ENCODE data around the gene BEAN1. TPM values are rescaled to one million over a fixed set of nuclear protein-coding genes. Genes with fewer than 3 reads are reported as not detected.

Gene BEAN1
- total RNA-seq, 4 donors from 2014 or later, result not detected

DNA sequence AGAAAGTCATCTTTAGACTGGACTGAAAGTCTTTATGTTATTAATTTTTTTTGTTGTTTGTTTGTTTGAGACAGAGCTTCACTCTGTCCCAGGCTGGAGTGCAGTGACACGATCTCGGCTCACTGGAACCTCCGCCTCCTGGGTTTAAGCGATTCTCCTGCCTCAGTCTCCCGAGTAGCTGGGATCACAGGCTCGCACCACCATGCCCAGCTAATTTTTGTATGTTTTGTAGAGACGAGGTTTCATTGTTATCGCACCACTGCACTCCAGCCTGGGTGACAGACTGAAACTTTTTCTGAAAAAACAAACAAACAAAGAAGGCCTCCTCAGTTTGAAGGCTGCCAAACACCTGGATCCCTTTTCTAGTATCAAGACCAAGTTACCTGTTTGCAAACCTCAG is 4.7 kb downstream of the BEAN1 start:
- Histone ChIP-seq H3K4me1 (peaks cover 0 to 10% (median 5%) of the 10 kb centered on the region in 4 donors), H3K9me3 (no peaks in the 10 kb centered on the region), H3K27ac (no peak overlapping the region), H3K4me3 (no peak overlapping the region), H3K36me3 (no peaks in the 10 kb centered on the region), H3K27me3 (no peaks in the 10 kb centered on the region)
- no peak for DNase-seq
- TF ChIP-seq POLR2A (IDR thresholded peaks at IDR 0.05), result no peak
- no peak for TF ChIP-seq CTCF (IDR thresholded peaks at IDR 0.05)

DNA sequence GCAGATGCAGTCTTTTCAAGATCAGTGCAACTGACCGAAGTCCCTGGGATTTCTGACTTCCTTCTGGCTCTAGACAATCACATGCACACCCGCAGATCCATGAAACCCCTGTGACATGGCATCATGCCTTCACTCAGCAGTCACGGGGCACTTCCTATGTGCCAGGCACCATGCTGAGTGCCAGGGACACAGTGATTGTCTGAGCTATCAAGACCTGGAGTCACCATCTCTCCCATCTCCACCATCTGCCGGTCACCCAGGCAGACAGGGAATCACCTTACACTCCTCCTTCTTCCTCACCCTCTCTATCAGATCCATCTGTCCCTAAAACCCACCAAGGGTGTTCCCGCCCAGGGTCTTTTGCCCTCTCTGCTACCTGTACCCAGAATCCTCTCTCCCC is 5.3 kb downstream of the BEAN1 start:
- no peak for DNase-seq
- Histone ChIP-seq H3K4me1 (peaks cover 0 to 8% (median 4%) of the 10 kb centered on the region in 4 donors), H3K4me3 (no peak overlapping the region), H3K9me3 (no peaks in the 10 kb centered on the region), H3K27ac (no peak overlapping the region), H3K36me3 (no peaks in the 10 kb centered on the region), H3K27me3 (no peaks in the 10 kb centered on the region)
- no peak for TF ChIP-seq CTCF (IDR thresholded peaks at IDR 0.05)
- TF ChIP-seq POLR2A (IDR thresholded peaks at IDR 0.05), result no peak

- peak in 1 of 3 donors; percentile 30 for DNase-seq
- no peak overlapping the region for H3K27ac ChIP-seq
- H3K9me3 ChIP-seq, result no peaks in the 10 kb centered on the region
- no peaks in the 10 kb centered on the region for H3K27me3 ChIP-seq
- no peak for TF ChIP-seq CTCF (IDR thresholded peaks at IDR 0.05)
- TF ChIP-seq POLR2A (IDR thresholded peaks at IDR 0.05), result no peak
- no peaks in the 10 kb centered on the region for H3K4me1 ChIP-seq
- H3K4me3 ChIP-seq, result no peak overlapping the region
- no peaks in the 10 kb centered on the region for H3K36me3 ChIP-seq
Observed at GRCh38 chr16:66434619-66435430, 7.7 kb downstream of the BEAN1 start.

DNA sequence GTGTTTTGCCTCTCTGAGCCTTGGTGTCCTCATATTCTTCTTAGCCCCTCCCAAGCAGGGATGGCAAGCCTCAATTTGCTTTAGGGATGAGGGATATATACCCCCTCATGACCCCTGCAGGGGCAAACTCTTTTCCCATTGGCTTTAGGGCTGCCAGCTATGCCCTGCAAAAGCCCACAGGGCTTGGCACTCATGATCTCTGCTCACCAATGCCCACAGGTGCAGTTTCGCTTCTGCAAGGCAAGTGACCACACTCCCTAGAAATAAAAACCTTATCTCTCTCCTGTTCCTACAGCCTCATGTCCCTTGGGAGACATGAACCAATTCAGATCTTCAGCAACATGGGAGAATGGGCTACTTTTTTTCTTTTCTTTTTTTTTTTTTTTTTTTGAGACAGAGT is 8.8 kb downstream of the BEAN1 start:
- no peaks in the 10 kb centered on the region for H3K27me3 ChIP-seq
- H3K4me3 ChIP-seq, result no peak overlapping the region
- DNase-seq, result peak in 1 of 3 donors; percentile 21
- H3K27ac ChIP-seq, result no peak overlapping the region
- no peaks in the 10 kb centered on the region for H3K4me1 ChIP-seq
- no peak for TF ChIP-seq CTCF (IDR thresholded peaks at IDR 0.05)
- no peak for TF ChIP-seq POLR2A (IDR thresholded peaks at IDR 0.05)
- H3K36me3 ChIP-seq, result no peaks in the 10 kb centered on the region
- no peaks in the 10 kb centered on the region for H3K9me3 ChIP-seq

DNA sequence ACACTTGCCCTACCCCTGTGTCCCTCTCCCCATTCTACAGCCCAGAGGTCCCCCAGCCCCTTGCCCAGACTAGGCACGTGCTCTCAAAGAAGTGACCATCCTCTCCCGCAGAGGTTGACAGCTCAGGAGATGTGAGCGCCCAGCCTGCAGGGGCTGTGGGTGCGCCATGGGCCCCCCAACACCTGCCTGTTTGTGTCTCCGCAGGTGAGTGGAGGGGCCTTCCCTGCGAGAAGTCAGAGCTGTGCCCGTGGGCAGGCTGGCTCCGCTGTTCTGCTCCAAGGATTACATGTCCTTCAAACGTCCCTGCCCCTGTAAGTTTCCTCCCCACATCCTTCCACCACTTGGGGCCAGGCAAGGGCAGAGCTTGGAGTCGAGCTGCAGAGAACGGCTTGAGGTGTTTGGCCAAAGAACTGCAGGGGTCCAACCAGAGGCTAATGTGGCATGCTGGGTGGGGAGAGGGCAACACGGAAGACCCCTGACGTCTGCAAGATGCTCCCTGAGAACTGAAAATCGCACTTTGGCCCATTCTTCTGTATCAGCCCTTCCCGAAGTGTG is 10.4 kb downstream of the BEAN1 start:
- Histone ChIP-seq H3K4me1 (no peaks in the 10 kb centered on the region), H3K36me3 (no peaks in the 10 kb centered on the region), H3K9me3 (no peaks in the 10 kb centered on the region), H3K27ac (no peak overlapping the region), H3K27me3 (no peaks in the 10 kb centered on the region), H3K4me3 (no peak overlapping the region)
- TF ChIP-seq CTCF (IDR thresholded peaks at IDR 0.05), result no peak
- no peak for TF ChIP-seq POLR2A (IDR thresholded peaks at IDR 0.05)
- DNase-seq, result peak in 1 of 3 donors; percentile 25

All from Peyer's patch (tissue), 4 donors.